GM12892 (cell line): ENCODE measurements around the gene SLC7A8.

Source experiments
- DNase-seq: peaks from one replicate; pipeline ENCODE4 v3.0.0; 2011; ENCODE audit not compliant: insufficient read length
- FAIRE-seq: peaks from 2 replicates; lab custom pipeline; 2011; peaks lifted over from hg19 to GRCh38; lab: Jason Lieb, UNC
- POLR2A ChIP-seq: IDR thresholded peaks from 2 replicates; pipeline ENCODE4 v1.6.1; 2011; ENCODE audit warnings: low read depth, low read length, control low read depth
- POLR2AphosphoS5 ChIP-seq: IDR thresholded peaks from 2 replicates; pipeline ENCODE4 v1.6.1; 2011; ENCODE audit warnings: low read depth, low read length, control low read depth
- TAF1 ChIP-seq: IDR thresholded peaks from 2 replicates; pipeline ENCODE4 v1.6.1; 2011; ENCODE audit warnings: low read depth, mild to moderate bottlenecking, control low read depth, low read length, borderline replicate concordance

Gene SLC7A8

GRCh38 chr14:23167116-23167847 is 16.2 kb downstream of the SLC7A8 start:
- no peak for FAIRE-seq
- TF ChIP-seq POLR2AphosphoS5 = no peak
- TF ChIP-seq TAF1 = no peak
- TF ChIP-seq POLR2A = no peak
- DNase-seq = no peak

- FAIRE-seq (no peak), DNase-seq (no peak)
- no peak for TF ChIP-seq TAF1
- no peak for TF ChIP-seq POLR2A
- no peak for TF ChIP-seq POLR2AphosphoS5
Observed at GRCh38 chr14:23164949-23165348, 18.5 kb downstream of the SLC7A8 start.

GRCh38 chr14:23164250-23164649 is 19.2 kb downstream of the SLC7A8 start:
- DNase-seq (no peak), FAIRE-seq (no peak)
- TF ChIP-seq TAF1 (no peak), POLR2AphosphoS5 (no peak), POLR2A (no peak)

GRCh38 chr14:23163830-23164229 is 19.6 kb downstream of the SLC7A8 start:
- no peak for FAIRE-seq
- DNase-seq = no peak
- TF ChIP-seq TAF1 (no peak), POLR2AphosphoS5 (no peak), POLR2A (no peak)

- TF ChIP-seq POLR2AphosphoS5 (no peak), TAF1 (no peak), POLR2A (no peak)
- no peak for FAIRE-seq
- DNase-seq = no peak
Observed at GRCh38 chr14:23162800-23163199, 20.7 kb downstream of the SLC7A8 start.

- no peak for TF ChIP-seq POLR2A
- no peak for TF ChIP-seq TAF1
- no peak for TF ChIP-seq POLR2AphosphoS5
- DNase-seq = no peak
- no peak for FAIRE-seq
Observed at GRCh38 chr14:23162005-23162404, 21.5 kb downstream of the SLC7A8 start.

- DNase-seq (no peak), FAIRE-seq (no peak)
- TF ChIP-seq TAF1 (no peak), POLR2A (no peak), POLR2AphosphoS5 (no peak)
Observed at GRCh38 chr14:23160924-23161522, 22.4 kb downstream of the SLC7A8 start.

- FAIRE-seq (no peak), DNase-seq (no peak)
- TF ChIP-seq POLR2AphosphoS5 (no peak), POLR2A (no peak), TAF1 (no peak)
Observed at GRCh38 chr14:23159532-23159931, 23.9 kb downstream of the SLC7A8 start.

GRCh38 chr14:23158779-23159178 is 24.7 kb downstream of the SLC7A8 start:
- FAIRE-seq = no peak
- no peak for DNase-seq
- no peak for TF ChIP-seq POLR2AphosphoS5
- no peak for TF ChIP-seq POLR2A
- no peak for TF ChIP-seq TAF1

- FAIRE-seq (no peak), DNase-seq (no peak)
- TF ChIP-seq POLR2A (no peak), POLR2AphosphoS5 (no peak), TAF1 (no peak)
Observed at GRCh38 chr14:23154964-23155587, 28.4 kb downstream of the SLC7A8 start.

- FAIRE-seq = no peak
- TF ChIP-seq POLR2AphosphoS5 (no peak), TAF1 (no peak), POLR2A (no peak)
- DNase-seq = no peak
Observed at GRCh38 chr14:23153851-23154796, 29.3 kb downstream of the SLC7A8 start.
